ENCODE data around the gene PDCD1.

The PDCD1 gene

GRCh38 chr2:241853651-241854341 lies 4.9 kb downstream of the PDCD1 start:
- H3K27ac Mint-ChIP-seq = no peak overlapping the region
- no peaks in the 10 kb centered on the region for H3K27me3 Mint-ChIP-seq
- H3K4me3 Mint-ChIP-seq = no peak overlapping the region
- H3K4me1 Mint-ChIP-seq = peaks cover 11% of the 10 kb centered on the region
- no peaks in the 10 kb centered on the region for H3K36me3 Mint-ChIP-seq
- H3K9me3 Mint-ChIP-seq = no peaks in the 10 kb centered on the region

GRCh38 chr2:241852981-241853631 lies 5.6 kb downstream of the PDCD1 start:
- H3K27me3 Mint-ChIP-seq = no peaks in the 10 kb centered on the region
- H3K4me3 Mint-ChIP-seq = no peak overlapping the region
- H3K9me3 Mint-ChIP-seq = no peaks in the 10 kb centered on the region
- H3K36me3 Mint-ChIP-seq = no peaks in the 10 kb centered on the region
- H3K4me1 Mint-ChIP-seq = peaks cover 9% of the 10 kb centered on the region
- no peak overlapping the region for H3K27ac Mint-ChIP-seq

GRCh38 chr2:241852116-241852980 lies 6.3 kb downstream of the PDCD1 start:
- H3K9me3 Mint-ChIP-seq = no peaks in the 10 kb centered on the region
- H3K36me3 Mint-ChIP-seq = no peaks in the 10 kb centered on the region
- peaks cover 6% of the 10 kb centered on the region for H3K4me1 Mint-ChIP-seq
- H3K4me3 Mint-ChIP-seq = no peak overlapping the region
- H3K27me3 Mint-ChIP-seq = no peaks in the 10 kb centered on the region
- H3K27ac Mint-ChIP-seq = no peak overlapping the region

- Mint-ChIP-seq H3K27ac (no peak overlapping the region), H3K36me3 (no peaks in the 10 kb centered on the region), H3K4me1 (peaks cover 3% of the 10 kb centered on the region), H3K27me3 (peaks cover under 1% of the 10 kb centered on the region), H3K4me3 (no peak overlapping the region), H3K9me3 (no peaks in the 10 kb centered on the region)
These were observed 7.2 kb downstream of the PDCD1 start for GRCh38 chr2:241851325-241852115.

- Mint-ChIP-seq H3K36me3 (no peaks in the 10 kb centered on the region), H3K9me3 (no peaks in the 10 kb centered on the region), H3K27ac (no peak overlapping the region), H3K4me1 (peaks cover 9% of the 10 kb centered on the region), H3K4me3 (no peak overlapping the region), H3K27me3 (peaks cover 2% of the 10 kb centered on the region)
These were observed 8.0 kb downstream of the PDCD1 start for GRCh38 chr2:241850544-241851324.

GRCh38 chr2:241849616-241850543 lies 8.8 kb downstream of the PDCD1 start:
- H3K4me1 Mint-ChIP-seq = peaks cover 17% of the 10 kb centered on the region
- H3K4me3 Mint-ChIP-seq = no peak overlapping the region
- H3K36me3 Mint-ChIP-seq = no peaks in the 10 kb centered on the region
- H3K27me3 Mint-ChIP-seq = peaks cover 2% of the 10 kb centered on the region
- no peak overlapping the region for H3K27ac Mint-ChIP-seq
- H3K9me3 Mint-ChIP-seq = no peaks in the 10 kb centered on the region

- H3K27ac Mint-ChIP-seq = no peak overlapping the region
- no peaks in the 10 kb centered on the region for H3K36me3 Mint-ChIP-seq
- no peaks in the 10 kb centered on the region for H3K9me3 Mint-ChIP-seq
- H3K4me1 Mint-ChIP-seq = peaks cover 22% of the 10 kb centered on the region
- H3K4me3 Mint-ChIP-seq = no peak overlapping the region
- peaks cover 2% of the 10 kb centered on the region for H3K27me3 Mint-ChIP-seq
These were observed 9.7 kb downstream of the PDCD1 start for GRCh38 chr2:241848761-241849615.

GRCh38 chr2:241846406-241846805 lies 12.3 kb downstream of the PDCD1 start:
- H3K27me3 Mint-ChIP-seq = peaks cover 2% of the 10 kb centered on the region
- H3K27ac Mint-ChIP-seq = peak overlapping the region; percentile 71
- no peaks in the 10 kb centered on the region for H3K36me3 Mint-ChIP-seq
- no peaks in the 10 kb centered on the region for H3K9me3 Mint-ChIP-seq
- H3K4me3 Mint-ChIP-seq = peak overlapping the region; percentile 76
- H3K4me1 Mint-ChIP-seq = peaks cover 31% of the 10 kb centered on the region

GRCh38 chr2:241844831-241845578 lies 13.7 kb downstream of the PDCD1 start:
- Mint-ChIP-seq H3K27ac (peak overlapping the region; percentile 83), H3K27me3 (peaks cover 2% of the 10 kb centered on the region), H3K36me3 (no peaks in the 10 kb centered on the region), H3K9me3 (no peaks in the 10 kb centered on the region), H3K4me1 (peaks cover 31% of the 10 kb centered on the region), H3K4me3 (peak overlapping the region; percentile 76)

- Mint-ChIP-seq H3K27me3 (peaks cover 2% of the 10 kb centered on the region), H3K36me3 (no peaks in the 10 kb centered on the region), H3K4me1 (peaks cover 31% of the 10 kb centered on the region), H3K27ac (peak overlapping the region; percentile 89), H3K9me3 (no peaks in the 10 kb centered on the region), H3K4me3 (peak overlapping the region; percentile 76)
These were observed 14.5 kb downstream of the PDCD1 start for GRCh38 chr2:241844066-241844728.

- H3K36me3 Mint-ChIP-seq = no peaks in the 10 kb centered on the region
- H3K9me3 Mint-ChIP-seq = no peaks in the 10 kb centered on the region
- H3K4me1 Mint-ChIP-seq = peaks cover 34% of the 10 kb centered on the region
- peaks cover 2% of the 10 kb centered on the region for H3K27me3 Mint-ChIP-seq
- H3K27ac Mint-ChIP-seq = peak overlapping the region; percentile 65
- H3K4me3 Mint-ChIP-seq = peak overlapping the region; percentile 62
These were observed 15.2 kb downstream of the PDCD1 start for GRCh38 chr2:241843321-241844065.

Measured in activated naive CD4-positive, alpha-beta T cell treated with anti-CD3 and anti-CD28 coated beads, Interleukin-2, amount 50 U/mL, for 24 hours (primary cell).